HepG2 (cell line): ENCODE data around the gene FGD5. TPM values are rescaled to one million over a fixed set of nuclear protein-coding genes. Genes with fewer than 3 reads are reported as not detected.

ENCODE experiments used
- ATAC-seq: fragments of 200-7000 bp; cut with Tn5 transposase; 3 replicates; pipeline ENCODE4 v1.9.1; 2020; ENCODE audit warnings: mild to moderate bottlenecking, moderate library complexity
- BruUV-seq: library from RNA; stranded (reverse); fragments of 400-500 nt; replicated peaks from 2 replicates; lab custom pipeline; 2021; lab: Mats Ljungman, UMichigan
- CTCF ChIA-PET: fragments of 300-600 bp; formaldehyde crosslinking; extraction: SDS; loops from one replicate; lab custom pipeline; 2021; ENCODE audit warnings: low total read pairs, inconsistent platforms, low intra/inter-chr PET ratio; lab: Yijun Ruan, JAX
- POLR2A ChIA-PET: fragments of 350-600 bp; sonication (Branson Sonifier 250); formaldehyde crosslinking; loops from one replicate; lab custom pipeline; 2020; ENCODE audit warnings: antibody characterized with exemption, inconsistent platforms; lab: Yijun Ruan, JAX
- DNase-seq: peaks from one replicate; pipeline ENCODE4 v3.0.0-alpha.2; 2015; ENCODE audit warnings: low spot score
- FAIRE-seq: peaks from 3 replicates; lab custom pipeline; 2011; peaks lifted over from hg19 to GRCh38; lab: Jason Lieb, UNC
- H2AFZ ChIP-seq: one replicate; pipeline ENCODE4 v1.6.1; 2011; ENCODE audit warnings: low read length, inconsistent platforms
- H3K27ac ChIP-seq: fragments of 300-600 bp; 3 replicates; pipeline ENCODE4 v1.8.0; 2011; ENCODE audit warnings: mixed run types, mild to moderate bottlenecking, mixed read lengths, low read length, inconsistent platforms; ENCODE audit not compliant: insufficient read depth; ENCODE audit errors: extremely low read length
- H3K27me3 ChIP-seq, 2 experiments: fragments of 200-600 bp in 1 of 2; 2 replicates in 1 of 2; 3 replicates in 1 of 2; pipeline versions ENCODE4 v1.6.0 to v1.8.0; 2011; ENCODE audit warnings: low read length in 2 of 2, mild to moderate bottlenecking in 2 of 2, moderate library complexity in 2 of 2, inconsistent platforms in 1 of 2; ENCODE audit not compliant: insufficient read depth in 2 of 2, control insufficient read depth in 1 of 2
- H3K36me3 ChIP-seq, 2 experiments: fragments of 200-600 bp in 1 of 2; replicated peaks in 1 of 2; 2 replicates in 1 of 2; 3 replicates in 1 of 2; pipeline versions ENCODE4 v1.5.1 to v1.8.0; 2011; ENCODE audit warnings: low read length in 2 of 2, inconsistent platforms in 1 of 2; ENCODE audit not compliant: insufficient read depth in 2 of 2, control insufficient read depth in 1 of 2
- H3K4me1 ChIP-seq: 2 replicates; pipeline ENCODE4 v1.5.1; 2012; ENCODE audit warnings: low read length, inconsistent platforms; ENCODE audit not compliant: insufficient read depth
- H3K4me2 ChIP-seq: 2 replicates; pipeline ENCODE4 v1.6.0; 2011; ENCODE audit warnings: low read depth, low read length, inconsistent platforms
- H3K4me3 ChIP-seq, 3 experiments: fragments of 200-600 bp in 1 of 3; sonication (generic), shearing (Covaris generic) in 1 of 3; replicated peaks in 1 of 3; 2 replicates each; pipeline ENCODE4 v1.5.1; 2011 to 2016; ENCODE audit warnings: low read length in 3 of 3, inconsistent platforms in 2 of 3, low read depth in 2 of 3, mild to moderate bottlenecking in 2 of 3, control low read depth in 1 of 3, mixed read lengths in 1 of 3; ENCODE audit not compliant: insufficient read depth in 1 of 3
- H3K79me2 ChIP-seq: one replicate; pipeline ENCODE4 v1.6.1; 2011; ENCODE audit warnings: low read length, inconsistent platforms; ENCODE audit not compliant: insufficient read depth
- H3K9ac ChIP-seq: 2 replicates; pipeline ENCODE4 v1.6.0; 2011; ENCODE audit warnings: mild to moderate bottlenecking, low read depth, low read length, inconsistent platforms; ENCODE audit not compliant: insufficient read depth
- H3K9me3 ChIP-seq: 2 replicates; pipeline ENCODE4 v1.5.1; 2012; ENCODE audit warnings: mild to moderate bottlenecking, low read length
- H4K20me1 ChIP-seq: 2 replicates; pipeline ENCODE4 v1.6.0; 2011; ENCODE audit warnings: inconsistent platforms, mild to moderate bottlenecking, low read length, moderate library complexity; ENCODE audit not compliant: insufficient read depth
- ATAD3A ChIP-seq: sonication (generic); formaldehyde crosslinking; IDR thresholded peaks from 2 replicates; pipeline ENCODE4 v1.4.0; 2020; ENCODE audit warnings: missing genetic modification reagents
- ELF3 ChIP-seq: IDR thresholded peaks from 2 replicates; pipeline ENCODE4 v1.6.1; 2016; ENCODE audit warnings: missing genetic modification reagents, missing compliant biosample characterization
- FLYWCH1 ChIP-seq: sonication (generic); formaldehyde crosslinking; IDR thresholded peaks from 2 replicates; pipeline ENCODE4 v1.8.1; 2023; ENCODE audit warnings: mild to moderate bottlenecking, missing genetic modification reagents
- GPBP1L1 ChIP-seq: sonication (generic); formaldehyde crosslinking; IDR thresholded peaks from 2 replicates; pipeline ENCODE4 v1.5.0; 2020; ENCODE audit warnings: mild to moderate bottlenecking, missing genetic modification reagents
- LBX2 ChIP-seq: sonication (generic); formaldehyde crosslinking; IDR thresholded peaks from 2 replicates; pipeline ENCODE4 v1.5.0; 2020; ENCODE audit warnings: missing genetic modification reagents, mild to moderate bottlenecking, borderline replicate concordance
- MIER2 ChIP-seq: IDR thresholded peaks from 2 replicates; pipeline ENCODE4 v1.6.1; 2016; ENCODE audit warnings: missing biosample characterization, missing genetic modification reagents
- NR2C2 ChIP-seq: sonication (generic); formaldehyde crosslinking; IDR thresholded peaks from 2 replicates; pipeline ENCODE4 v1.4.0; 2020; ENCODE audit warnings: missing genetic modification reagents, mild to moderate bottlenecking, moderate library complexity, borderline replicate concordance
- PLSCR1 ChIP-seq: sonication (generic); formaldehyde crosslinking; IDR thresholded peaks from 2 replicates; pipeline ENCODE4 v1.5.0; 2020; ENCODE audit warnings: missing genetic modification reagents, mild to moderate bottlenecking, borderline replicate concordance
- RARG ChIP-seq: sonication (generic); formaldehyde crosslinking; IDR thresholded peaks from 2 replicates; pipeline ENCODE4 v1.4.0; 2020; ENCODE audit warnings: low read depth, mild to moderate bottlenecking, missing genetic modification reagents
- RBFOX2 ChIP-seq: fragments of 200-400 bp; formaldehyde crosslinking; IDR thresholded peaks from 2 replicates; pipeline ENCODE4 v1.6.1; 2017; ENCODE audit warnings: low read depth, mild to moderate bottlenecking, low read length
- SP2 ChIP-seq: sonication (generic); formaldehyde crosslinking; IDR thresholded peaks from 2 replicates; pipeline ENCODE4 v1.5.1; 2020; ENCODE audit warnings: mild to moderate bottlenecking, missing genetic modification reagents
- WIZ ChIP-seq: sonication (generic); formaldehyde crosslinking; IDR thresholded peaks from 2 replicates; pipeline ENCODE4 v1.5.1; 2020; ENCODE audit warnings: mild to moderate bottlenecking, missing genetic modification reagents
- ZNF18 ChIP-seq: sonication (generic); formaldehyde crosslinking; IDR thresholded peaks from 2 replicates; pipeline ENCODE4 v1.8.0; 2022; ENCODE audit warnings: mild to moderate bottlenecking, missing genetic modification reagents; ENCODE audit not compliant: insufficient replicate concordance
- ZNF276 ChIP-seq: sonication (generic); formaldehyde crosslinking; IDR thresholded peaks from 2 replicates; pipeline ENCODE4 v1.4.0; 2020; ENCODE audit warnings: mild to moderate bottlenecking, low read depth, missing genetic modification reagents
- ZNF3 ChIP-seq: IDR thresholded peaks from 2 replicates; pipeline ENCODE4 v1.7.0; 2017; ENCODE audit warnings: inconsistent platforms
- ZNF446 ChIP-seq: sonication (generic); formaldehyde crosslinking; IDR thresholded peaks from 2 replicates; pipeline ENCODE4 v1.5.0; 2020; ENCODE audit warnings: mild to moderate bottlenecking, missing genetic modification reagents
- ZNF724P ChIP-seq: sonication (generic); formaldehyde crosslinking; IDR thresholded peaks from 2 replicates; pipeline ENCODE4 v1.8.0; 2022; ENCODE audit warnings: missing genetic modification reagents, borderline replicate concordance
- ZNF792 ChIP-seq: IDR thresholded peaks from 2 replicates; pipeline ENCODE4 v1.6.1; 2016
- WGBS: methylation state at CpG from one replicate; pipeline ENCODE4 v1.1.6; 2017; ENCODE audit warnings: low lambda C conversion rate; 5-methylcytosine and 5-hydroxymethylcytosine counted together
- in situ Hi-C: cut with HindIII; loops from 2 replicates; pipeline ENCODE4 v1.10.0; 2017; ENCODE audit warnings: low pct_unique_long_range_greater_than_20kb; ENCODE audit not compliant: extremely low pct_ligation_motif_present
- intact Hi-C: fragments of 100-400 bp; cut with micrococcal nuclease; formaldehyde crosslinking; loops from one replicate; pipeline ENCODE4 v1.10.0; 2022; ENCODE audit not compliant: unreplicated experiment
- polyA plus RNA-seq, 8 experiments: library from polyadenylated mRNA; depleted of rRNA in 3 of 8; stranded (reverse) in 7 of 8; unstranded in 1 of 8; fragments of >200 nt; fragmentation: Illumina TruSeq in 4 of 8; extraction: Trizol in 4 of 8; gene quantifications; 2 replicates each; pipeline versions ENCODE4 v1.2.1 to v1.2.3, GENCODE V29; 2011 to 2016; ENCODE audit warnings: low read depth in 4 of 8, missing spikeins in 1 of 8, mixed read lengths in 1 of 8; ENCODE audit not compliant: insufficient read depth in 1 of 8
- total RNA-seq, 5 experiments: library from RNA; depleted of rRNA; stranded (reverse); fragments of >200 nt; fragmentation: Illumina TruSeq; extraction: Trizol; gene quantifications; 2 replicates each; pipeline ENCODE4 v1.2.3, GENCODE V29; 2016; ENCODE audit warnings: low read depth in 1 of 5

The FGD5 gene
- total and polyA plus RNA-seq, 2 of the 13 experiments (the other 11 are each of a cell fraction or from before 2014, with no cell fraction given) = 0.17 TPM; not detected in 1

GRCh38 chr3:14769544-14770325 lies 49.0 kb upstream of the FGD5 start (continued):
- no peak for TF ChIP-seq GPBP1L1 (CRISPR knock-in tag)
- no peak for TF ChIP-seq WIZ (CRISPR knock-in tag)
- no peak for TF ChIP-seq ZNF18
- TF ChIP-seq, all 625 proteins: peak for 0

GRCh38 chr3:14770591-14770990 lies 48.2 kb upstream of the FGD5 start:
- Histone ChIP-seq H3K27ac (no peak overlapping the region), H3K79me2 (no peaks in the 10 kb centered on the region), H4K20me1 (no peaks in the 10 kb centered on the region), H3K27me3 (peaks cover 5 to 70% of the 10 kb centered on the region in 2 experiments; a peak in 3 of 5 replicates), H3K9ac (no peak overlapping the region), H3K9me3 (no peaks in the 10 kb centered on the region), H3K4me3 (no peak overlapping the region), H3K36me3 (no peaks in the 10 kb centered on the region), H3K4me2 (no peak overlapping the region), H2AFZ (no peak overlapping the region), H3K4me1 (no peaks in the 10 kb centered on the region)
- BruUV-seq = no TSS peak
- ATAC-seq (no peak), DNase-seq (no peak), FAIRE-seq (no peak)
- WGBS = 47% methylated on average over 5 of the region's 7 CpGs
- CTCF ChIA-PET = no interaction called here
- in situ Hi-C loops (no loop called here), intact Hi-C loops (no loop called here)
- POLR2A ChIA-PET = no interaction called here
- TF ChIP-seq ZNF3 (CRISPR knock-in tag) (no peak), RBFOX2 (no peak), ZNF276 (CRISPR knock-in tag) (no peak), PLSCR1 (CRISPR knock-in tag) (no peak), NR2C2 (no peak), ELF3 (no peak), ATAD3A (CRISPR knock-in tag) (no peak), SP2 (no peak), ZNF446 (no peak), ZNF724P (CRISPR knock-in tag) (no peak), RARG (no peak), ZNF792 (CRISPR knock-in tag) (no peak), LBX2 (CRISPR knock-in tag) (no peak), FLYWCH1 (CRISPR knock-in tag) (no peak), MIER2 (CRISPR knock-in tag) (no peak)
